Measurements from ENCODE around the gene GPC5.

The GPC5 gene

GRCh38 chr13:92362717-92363116, 964.3 kb downstream of the GPC5 start:
- Histone ChIP-seq H3K4me3 (ENCODE audit: insufficient read length, low read depth) (no peak overlapping the region), H3K9ac (ENCODE audit: insufficient read length, low read depth) (no peak overlapping the region), H3K9me3 (ENCODE audit: insufficient read depth, low read length) (peaks cover 11% of the 10 kb centered on the region; the same call in 1 of the 2 replicates), H3K36me3 (ENCODE audit: insufficient read depth, insufficient read length, low read length) (no peaks in the 10 kb centered on the region), H3K27me3 (ENCODE audit: insufficient read depth, insufficient read length) (no peaks in the 10 kb centered on the region), H3K4me1 (ENCODE audit: insufficient read depth, insufficient read length) (no peaks in the 10 kb centered on the region)
- TF ChIP-seq YY1 (IDR thresholded peaks at IDR 0.05; ENCODE audit: insufficient read depth, insufficient read length) (no peak), SUZ12 (IDR thresholded peaks at IDR 0.05; ENCODE audit: extremely low read depth, insufficient read depth, insufficient read length) (no peak), ZNF274 (IDR thresholded peaks at IDR 0.05; ENCODE audit: low read depth, low read length) (no peak)
- DNase-seq (ENCODE audit: low read depth, low spot score): no peak

GRCh38 chr13:92365904-92366303, 967.5 kb downstream of the GPC5 start:
- no peak overlapping the region for H3K9ac ChIP-seq (ENCODE audit: insufficient read length, low read depth)
- no peak for DNase-seq (ENCODE audit: low read depth, low spot score)
- no peaks in the 10 kb centered on the region for H3K27me3 ChIP-seq (ENCODE audit: insufficient read depth, insufficient read length)
- TF ChIP-seq YY1 (IDR thresholded peaks at IDR 0.05; ENCODE audit: insufficient read depth, insufficient read length) (no peak), ZNF274 (IDR thresholded peaks at IDR 0.05; ENCODE audit: low read depth, low read length) (no peak)
- H3K9me3 ChIP-seq (ENCODE audit: insufficient read depth, low read length): no peaks in the 10 kb centered on the region
- H3K4me1 ChIP-seq (ENCODE audit: insufficient read depth, insufficient read length): no peaks in the 10 kb centered on the region
- H3K4me3 ChIP-seq (ENCODE audit: insufficient read length, low read depth): no peak overlapping the region
- H3K36me3 ChIP-seq (ENCODE audit: insufficient read depth, insufficient read length, low read length): no peaks in the 10 kb centered on the region

GRCh38 chr13:92377396-92377795, 979.0 kb downstream of the GPC5 start:
- TF ChIP-seq SUZ12 (IDR thresholded peaks at IDR 0.05; ENCODE audit: extremely low read depth, insufficient read depth, insufficient read length): no peak
- no peak for TF ChIP-seq YY1 (IDR thresholded peaks at IDR 0.05; ENCODE audit: insufficient read depth, insufficient read length)
- TF ChIP-seq ZNF274 (IDR thresholded peaks at IDR 0.05; ENCODE audit: low read depth, low read length): no peak
- H3K9ac ChIP-seq (ENCODE audit: insufficient read length, low read depth): no peak overlapping the region

DNA sequence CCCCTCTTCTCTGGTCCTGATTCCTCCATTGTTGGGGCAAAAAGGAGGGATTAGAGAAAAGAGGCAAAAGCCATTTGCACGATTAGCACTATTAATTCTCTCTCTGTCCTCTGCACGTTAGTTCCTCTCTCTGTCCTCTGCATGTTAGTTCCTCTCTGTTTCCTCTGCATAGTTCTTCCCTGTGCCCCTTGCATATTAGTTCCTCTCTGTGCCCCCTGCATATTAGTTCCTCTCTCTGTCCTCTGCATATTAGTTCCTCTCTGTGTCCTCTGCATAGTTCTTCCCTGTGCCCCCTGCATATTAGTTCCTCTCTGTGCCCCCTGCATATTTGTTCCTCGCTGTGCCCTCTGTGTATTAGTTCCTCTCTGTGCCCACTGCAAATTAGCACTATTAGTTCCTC, 981.0 kb downstream of the GPC5 start:
- no peaks in the 10 kb centered on the region for H3K27me3 ChIP-seq (ENCODE audit: insufficient read depth, insufficient read length)
- H3K4me1 ChIP-seq (ENCODE audit: insufficient read depth, insufficient read length): no peaks in the 10 kb centered on the region
- DNase-seq (ENCODE audit: low read depth, low spot score): no peak
- no peak overlapping the region for H3K9ac ChIP-seq (ENCODE audit: insufficient read length, low read depth)
- no peak overlapping the region for H3K4me3 ChIP-seq (ENCODE audit: insufficient read length, low read depth)
- no peaks in the 10 kb centered on the region for H3K36me3 ChIP-seq (ENCODE audit: insufficient read depth, insufficient read length, low read length)
- TF ChIP-seq YY1 (IDR thresholded peaks at IDR 0.05; ENCODE audit: insufficient read depth, insufficient read length) (no peak), ZNF274 (IDR thresholded peaks at IDR 0.05; ENCODE audit: low read depth, low read length) (no peak), SUZ12 (IDR thresholded peaks at IDR 0.05; ENCODE audit: extremely low read depth, insufficient read depth, insufficient read length) (no peak)
- no peaks in the 10 kb centered on the region for H3K9me3 ChIP-seq (ENCODE audit: insufficient read depth, low read length)

More at GRCh38 chr13:92377396-92377795, 979.0 kb downstream of the GPC5 start:
- H3K9me3 ChIP-seq (ENCODE audit: insufficient read depth, low read length): no peaks in the 10 kb centered on the region
- H3K27me3 ChIP-seq (ENCODE audit: insufficient read depth, insufficient read length): no peaks in the 10 kb centered on the region
- H3K4me1 ChIP-seq (ENCODE audit: insufficient read depth, insufficient read length): no peaks in the 10 kb centered on the region
- no peak overlapping the region for H3K4me3 ChIP-seq (ENCODE audit: insufficient read length, low read depth)
- DNase-seq (ENCODE audit: low read depth, low spot score): no peak
- H3K36me3 ChIP-seq (ENCODE audit: insufficient read depth, insufficient read length, low read length): no peaks in the 10 kb centered on the region

DNA sequence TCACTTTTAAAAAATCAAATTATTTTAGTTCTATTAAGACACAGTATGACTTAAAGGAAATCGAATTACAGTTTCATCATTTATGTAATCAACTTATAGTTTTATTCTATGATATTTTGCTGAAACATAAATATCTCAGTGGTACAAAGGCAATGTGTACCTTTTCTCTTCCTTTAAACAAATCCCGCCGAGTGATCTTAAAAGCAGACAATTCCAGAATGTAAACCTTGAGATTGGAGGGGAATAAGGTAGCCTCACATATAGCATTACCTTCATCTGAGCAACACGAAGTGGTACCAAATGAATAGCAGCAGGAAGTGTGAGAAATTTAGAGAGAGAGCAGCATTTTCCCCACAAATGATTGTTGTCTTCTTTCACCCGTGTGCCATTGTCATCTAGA, 986.0 kb downstream of the GPC5 start:
- Histone ChIP-seq H3K9ac (ENCODE audit: insufficient read length, low read depth) (no peak overlapping the region), H3K4me3 (ENCODE audit: insufficient read length, low read depth) (no peak overlapping the region), H3K36me3 (ENCODE audit: insufficient read depth, insufficient read length, low read length) (no peaks in the 10 kb centered on the region), H3K4me1 (ENCODE audit: insufficient read depth, insufficient read length) (no peaks in the 10 kb centered on the region), H3K27me3 (ENCODE audit: insufficient read depth, insufficient read length) (no peaks in the 10 kb centered on the region), H3K9me3 (ENCODE audit: insufficient read depth, low read length) (no peaks in the 10 kb centered on the region)
- DNase-seq (ENCODE audit: low read depth, low spot score): no peak
- TF ChIP-seq SUZ12 (IDR thresholded peaks at IDR 0.05; ENCODE audit: extremely low read depth, insufficient read depth, insufficient read length) (no peak), ZNF274 (IDR thresholded peaks at IDR 0.05; ENCODE audit: low read depth, low read length) (no peak), YY1 (IDR thresholded peaks at IDR 0.05; ENCODE audit: insufficient read depth, insufficient read length) (no peak)

DNA sequence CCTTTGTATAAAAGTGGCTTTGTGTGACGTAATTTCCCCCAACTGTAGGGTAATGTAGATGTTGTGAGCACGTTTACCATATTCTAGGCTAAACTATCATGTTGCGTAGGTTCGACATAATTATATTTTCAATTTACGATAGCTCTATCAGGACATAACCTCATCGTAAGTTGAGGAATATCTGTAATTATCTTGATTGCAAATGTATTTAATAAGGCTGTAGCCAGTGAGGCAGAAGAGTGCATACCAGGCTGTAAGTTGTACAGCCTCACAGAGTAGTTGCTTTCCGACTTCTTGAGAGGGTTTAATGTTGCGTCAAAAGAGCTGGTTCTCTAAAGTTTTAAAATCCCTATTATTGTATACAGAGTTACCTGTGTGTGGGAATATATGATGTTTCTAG, 988.8 kb downstream of the GPC5 start:
- Histone ChIP-seq H3K9me3 (ENCODE audit: insufficient read depth, low read length) (no peaks in the 10 kb centered on the region), H3K4me3 (ENCODE audit: insufficient read length, low read depth) (no peak overlapping the region), H3K9ac (ENCODE audit: insufficient read length, low read depth) (no peak overlapping the region), H3K27me3 (ENCODE audit: insufficient read depth, insufficient read length) (no peaks in the 10 kb centered on the region), H3K36me3 (ENCODE audit: insufficient read depth, insufficient read length, low read length) (no peaks in the 10 kb centered on the region), H3K4me1 (ENCODE audit: insufficient read depth, insufficient read length) (no peaks in the 10 kb centered on the region)
- DNase-seq (ENCODE audit: low read depth, low spot score): no peak
- TF ChIP-seq ZNF274 (IDR thresholded peaks at IDR 0.05; ENCODE audit: low read depth, low read length): no peak
- no peak for TF ChIP-seq SUZ12 (IDR thresholded peaks at IDR 0.05; ENCODE audit: extremely low read depth, insufficient read depth, insufficient read length)
- no peak for TF ChIP-seq YY1 (IDR thresholded peaks at IDR 0.05; ENCODE audit: insufficient read depth, insufficient read length)

- TF ChIP-seq SUZ12 (IDR thresholded peaks at IDR 0.05; ENCODE audit: extremely low read depth, insufficient read depth, insufficient read length) (no peak), YY1 (IDR thresholded peaks at IDR 0.05; ENCODE audit: insufficient read depth, insufficient read length) (no peak), ZNF274 (IDR thresholded peaks at IDR 0.05; ENCODE audit: low read depth, low read length) (no peak)
- Histone ChIP-seq H3K4me3 (ENCODE audit: insufficient read length, low read depth) (no peak overlapping the region), H3K9ac (ENCODE audit: insufficient read length, low read depth) (no peak overlapping the region), H3K27me3 (ENCODE audit: insufficient read depth, insufficient read length) (no peaks in the 10 kb centered on the region), H3K36me3 (ENCODE audit: insufficient read depth, insufficient read length, low read length) (no peaks in the 10 kb centered on the region), H3K9me3 (ENCODE audit: insufficient read depth, low read length) (no peaks in the 10 kb centered on the region), H3K4me1 (ENCODE audit: insufficient read depth, insufficient read length) (no peaks in the 10 kb centered on the region)
- DNase-seq (ENCODE audit: low read depth, low spot score): no peak
These were observed 991.8 kb downstream of the GPC5 start for GRCh38 chr13:92390217-92390616.

- no peaks in the 10 kb centered on the region for H3K4me1 ChIP-seq (ENCODE audit: insufficient read depth, insufficient read length)
- H3K9ac ChIP-seq (ENCODE audit: insufficient read length, low read depth): no peak overlapping the region
- DNase-seq (ENCODE audit: low read depth, low spot score): no peak
- no peak overlapping the region for H3K4me3 ChIP-seq (ENCODE audit: insufficient read length, low read depth)
- TF ChIP-seq ZNF274 (IDR thresholded peaks at IDR 0.05; ENCODE audit: low read depth, low read length): no peak
- TF ChIP-seq YY1 (IDR thresholded peaks at IDR 0.05; ENCODE audit: insufficient read depth, insufficient read length): no peak
- TF ChIP-seq SUZ12 (IDR thresholded peaks at IDR 0.05; ENCODE audit: extremely low read depth, insufficient read depth, insufficient read length): no peak
- no peaks in the 10 kb centered on the region for H3K27me3 ChIP-seq (ENCODE audit: insufficient read depth, insufficient read length)
- no peaks in the 10 kb centered on the region for H3K9me3 ChIP-seq (ENCODE audit: insufficient read depth, low read length)
- H3K36me3 ChIP-seq (ENCODE audit: insufficient read depth, insufficient read length, low read length): no peaks in the 10 kb centered on the region
These were observed 1005.2 kb downstream of the GPC5 start for GRCh38 chr13:92403606-92404005.
